Measurements from ENCODE around the gene CEBPZ.
"Not testable (repeated sequence)": the region's sequence is repeated elsewhere in the genome, so short reads cannot be mapped to it uniquely, and the experiment has no call there.

CEBPZ gene

DNA sequence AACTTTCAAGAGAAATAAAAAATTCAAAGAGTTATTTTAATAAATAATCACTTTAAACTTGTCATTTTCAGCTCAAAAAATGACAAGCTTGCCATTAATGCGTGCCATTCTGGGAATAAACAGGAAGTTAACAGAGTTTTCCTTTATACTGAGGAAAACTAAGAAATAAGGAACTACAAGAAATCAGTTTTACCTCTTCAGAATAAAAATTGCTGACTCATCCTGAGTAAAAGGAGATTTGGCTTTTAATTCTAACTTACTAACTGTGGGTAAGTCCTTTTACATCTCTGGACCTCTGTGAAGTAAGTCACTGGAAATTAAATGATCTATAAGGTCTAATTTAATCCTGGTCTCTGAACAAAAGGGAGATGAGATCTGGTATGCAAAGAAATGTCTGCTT, 16.1 kb downstream of the CEBPZ start:
- no peak for DNase-seq (ENCODE audit: low spot score)

DNA sequence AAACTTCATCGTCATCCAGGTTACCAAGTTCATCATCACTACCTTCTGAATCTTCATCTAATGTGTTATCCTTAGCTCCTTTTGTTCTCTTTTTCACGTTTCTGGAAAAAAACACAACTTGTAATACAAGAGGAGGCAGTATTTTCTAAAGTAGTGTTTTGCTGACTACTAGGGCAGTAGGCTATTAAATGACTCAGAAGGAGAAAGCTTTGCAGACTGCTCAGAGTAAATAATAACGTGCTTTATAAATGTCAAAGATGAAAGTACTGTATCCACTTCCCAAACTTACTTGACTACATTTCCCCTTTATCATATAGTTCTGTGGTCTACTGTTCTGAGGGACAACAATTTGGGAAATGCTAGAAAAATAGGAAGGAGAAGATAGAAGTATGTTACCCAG, 19.5 kb downstream of the CEBPZ start:
- DNase-seq (ENCODE audit: low spot score) = no peak

DNA sequence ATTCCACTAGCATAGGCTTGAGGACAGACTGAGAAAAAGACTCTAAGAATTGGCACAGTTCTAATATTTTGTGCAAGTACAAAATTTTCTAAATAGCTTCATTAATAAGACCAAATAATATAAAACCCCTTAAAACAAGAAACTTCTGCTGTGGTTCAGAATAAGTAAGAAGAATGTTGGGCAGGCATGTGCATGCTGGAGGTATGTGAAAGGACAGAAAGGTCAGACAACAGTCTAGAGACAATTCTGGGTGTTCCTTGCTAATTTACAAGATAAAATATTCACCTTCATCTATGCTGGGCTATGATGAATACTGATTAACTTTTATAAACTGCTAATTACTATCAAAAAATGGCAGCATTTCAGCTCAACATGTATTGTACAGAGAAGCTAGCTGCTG, 20.2 kb downstream of the CEBPZ start:
- no peak for DNase-seq (ENCODE audit: low spot score)

DNA sequence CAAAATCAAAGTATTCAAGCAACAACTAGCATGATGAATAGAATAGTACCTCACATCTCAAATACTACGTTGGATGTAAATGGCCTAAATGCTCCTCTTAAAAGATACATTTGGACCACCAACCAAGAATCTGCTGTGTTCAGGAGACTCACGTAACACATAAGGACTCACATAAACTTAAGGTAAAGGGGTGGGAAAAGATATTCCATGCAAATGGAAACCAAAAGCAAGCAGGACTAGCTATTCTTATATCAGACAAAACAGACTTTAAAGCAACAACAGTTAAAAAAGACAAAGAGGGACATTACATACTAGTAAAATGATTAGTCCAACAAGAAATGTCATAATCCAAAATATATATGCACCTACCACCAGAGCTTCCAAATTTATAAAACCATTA, 24.6 kb downstream of the CEBPZ start:
- not testable (repeated sequence) for DNase-seq (ENCODE audit: low spot score)

DNA sequence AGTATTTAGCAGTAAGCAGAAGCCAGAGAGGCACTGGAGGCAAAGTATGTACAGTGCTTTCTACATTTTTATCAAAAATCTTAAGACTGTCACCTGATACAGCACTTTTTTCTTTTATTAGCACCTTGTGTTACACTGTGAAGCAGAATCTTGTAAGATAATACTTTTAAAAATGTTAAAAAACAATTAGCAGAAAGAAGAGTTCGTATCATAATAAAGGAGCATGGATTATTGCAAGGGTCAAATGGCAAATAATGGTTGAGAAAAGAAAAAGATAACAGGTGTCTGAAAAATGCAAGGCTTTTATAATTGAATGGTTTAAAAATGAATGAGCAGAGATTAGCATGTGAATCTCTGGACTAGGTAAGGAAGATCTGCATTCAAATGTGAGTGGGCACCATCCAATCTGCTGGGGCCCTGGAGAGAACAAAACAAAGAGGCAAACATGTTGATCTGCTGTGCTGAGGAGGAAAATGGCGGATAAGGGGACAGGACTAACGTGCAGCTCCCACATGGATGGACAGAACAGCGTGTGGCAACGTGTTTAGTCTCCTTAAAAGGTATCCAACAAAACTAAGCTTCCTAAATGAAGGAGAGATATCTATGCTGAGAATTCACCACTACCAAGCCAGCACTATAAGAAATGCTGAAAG, 25.6 kb downstream of the CEBPZ start:
- DNase-seq (ENCODE audit: low spot score) = no peak

DNA sequence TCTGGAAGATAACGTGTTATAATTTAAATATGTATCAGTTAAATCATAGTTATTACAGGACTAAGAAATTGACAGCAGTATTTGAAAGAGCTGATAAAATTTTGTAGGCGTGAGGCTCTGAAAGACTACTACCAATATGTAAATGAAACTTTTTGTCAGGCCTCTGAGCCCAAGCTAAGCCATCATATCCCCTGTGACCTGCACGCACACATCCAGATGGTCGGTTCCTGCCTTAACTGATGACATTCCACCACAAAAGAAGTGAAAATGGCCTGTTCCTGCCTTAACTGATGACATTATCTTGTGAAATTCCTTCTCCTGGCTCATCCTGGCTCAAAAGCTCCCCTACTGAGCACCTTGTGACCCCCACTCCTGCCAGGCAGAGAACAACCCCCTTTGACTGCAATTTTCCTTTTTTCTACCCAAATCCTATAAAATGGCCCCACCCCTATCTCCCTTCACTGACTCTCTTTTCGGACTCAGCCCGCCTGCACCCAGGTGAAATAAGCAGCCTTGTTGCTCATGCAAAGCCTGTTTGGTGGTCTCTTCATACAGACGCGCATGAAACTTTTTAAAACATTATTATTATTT, 26.2 kb downstream of the CEBPZ start:
- DNase-seq (ENCODE audit: low spot score) = not testable (repeated sequence)

DNA sequence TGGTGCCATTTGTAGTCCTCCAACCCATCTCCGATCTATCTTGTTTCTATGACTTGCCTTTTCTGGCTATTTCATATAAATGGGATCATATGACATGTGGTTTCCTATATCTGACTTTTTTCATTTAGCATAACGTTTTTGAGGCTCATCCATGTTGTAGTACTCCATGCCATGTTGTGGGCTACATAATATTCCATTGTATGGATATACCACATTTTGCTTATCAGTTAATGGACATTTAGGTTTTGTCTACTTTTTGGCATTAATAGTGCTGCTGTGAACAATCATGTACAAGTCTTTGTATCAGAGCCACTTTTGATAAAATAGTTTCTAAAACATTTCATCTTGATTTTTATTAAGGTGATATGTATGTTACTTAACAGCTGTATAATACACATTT, 27.7 kb downstream of the CEBPZ start:
- DNase-seq (ENCODE audit: low spot score) = no peak

DNA sequence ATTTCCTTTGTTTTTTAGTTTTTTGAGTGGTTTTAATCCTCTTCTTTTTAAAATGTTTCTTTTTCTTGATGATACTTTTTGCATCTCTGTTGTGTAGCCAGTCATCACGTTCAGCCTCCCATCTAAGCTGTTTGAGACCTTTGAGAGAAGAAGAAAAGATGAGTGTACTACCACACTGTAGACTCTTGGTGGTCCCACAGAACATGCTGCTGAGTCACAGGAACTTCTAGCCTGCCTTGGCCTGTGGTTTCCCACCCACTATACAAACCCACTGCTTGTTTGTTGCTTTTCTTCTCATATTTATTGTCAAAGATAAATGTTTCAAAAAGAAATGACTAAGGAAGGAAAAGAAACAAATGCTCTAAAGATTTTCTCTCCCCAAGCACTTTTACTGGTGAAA, 29.6 kb downstream of the CEBPZ start:
- DNase-seq (ENCODE audit: low spot score) = peak; percentile 20

DNA sequence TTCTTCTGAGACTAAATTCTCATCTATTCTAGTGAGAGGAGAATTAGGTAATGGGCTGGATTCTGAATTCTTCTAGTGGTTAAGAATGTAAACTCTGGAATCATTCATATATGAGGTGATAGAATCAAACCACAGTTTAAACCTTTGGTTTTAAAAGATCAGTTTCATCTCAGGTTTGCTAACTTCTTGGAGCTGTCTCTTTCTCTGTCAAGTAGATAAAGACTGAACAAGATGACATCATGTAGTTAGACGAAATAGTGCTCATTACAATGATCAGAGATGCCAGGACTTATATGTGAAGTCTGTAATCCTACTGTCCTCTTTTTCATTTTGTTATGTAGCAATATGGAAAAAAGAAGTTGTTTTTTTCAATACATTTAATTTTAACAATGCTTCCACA, 30.2 kb downstream of the CEBPZ start:
- DNase-seq (ENCODE audit: low spot score) = no peak

DNA sequence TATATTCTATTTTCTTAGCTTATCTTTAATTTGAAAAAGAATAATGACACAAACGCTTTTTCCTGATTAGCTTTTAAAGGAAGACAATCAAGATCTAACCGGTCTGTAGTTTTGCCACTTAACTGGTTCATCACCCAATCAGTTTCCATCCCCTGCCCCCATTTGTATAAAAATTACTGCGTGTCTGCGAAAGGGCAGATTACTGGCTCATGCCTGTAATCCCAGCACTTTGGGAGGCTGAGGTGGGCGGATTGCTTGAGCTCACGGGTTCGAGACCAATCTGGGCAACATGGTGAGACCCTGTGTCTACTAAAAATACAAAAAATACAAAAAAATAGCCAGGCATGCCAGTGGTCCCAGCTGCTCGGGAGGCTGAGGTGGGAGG, 32.7 kb downstream of the CEBPZ start:
- DNase-seq (ENCODE audit: low spot score) = no peak

DNA sequence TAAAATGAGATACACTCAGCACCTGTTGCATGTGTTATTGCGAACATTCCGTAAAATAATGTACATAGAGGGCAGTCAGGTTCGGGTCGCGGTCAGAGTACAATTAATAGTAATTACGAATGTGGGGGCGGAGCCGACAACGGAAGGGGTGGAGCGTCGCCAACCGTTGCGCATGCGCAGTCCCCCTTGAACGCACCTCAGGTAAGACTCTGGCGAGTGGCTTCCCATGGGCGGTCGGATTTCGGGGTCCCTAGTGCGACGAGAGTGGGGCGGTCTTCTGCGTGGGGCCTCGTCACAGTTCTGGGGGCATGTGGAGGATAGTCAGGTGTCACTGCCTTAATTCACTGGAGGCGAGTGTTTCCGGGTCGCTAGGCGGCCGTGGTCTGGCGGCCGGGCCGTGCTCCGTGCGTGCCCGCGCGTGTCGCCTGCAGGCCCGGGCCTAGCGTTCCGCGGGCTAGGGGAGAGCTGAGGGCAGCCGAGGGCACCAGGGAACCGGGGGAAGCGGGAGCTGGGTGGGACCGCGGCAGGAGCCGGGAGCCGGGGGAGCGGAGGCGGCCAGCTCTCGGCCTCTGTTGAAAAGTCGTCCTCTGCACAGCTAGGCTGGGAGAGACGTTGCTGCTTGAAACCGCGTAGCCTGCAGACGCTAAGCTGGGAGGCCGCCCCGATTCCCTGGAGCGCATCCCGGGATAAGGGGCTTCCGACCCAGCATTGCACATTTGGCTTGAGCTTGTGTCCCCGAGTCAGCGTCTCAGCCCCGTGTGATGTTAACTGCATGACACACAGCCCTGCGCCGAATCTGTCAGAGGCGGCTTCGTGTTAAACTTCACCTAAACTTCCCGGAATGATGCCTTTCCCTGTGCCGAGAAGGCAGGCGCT, 34.8 kb downstream of the CEBPZ start, which contains the start of gene CEBPZOS:
TSS of gene CEBPZOS (plus strand) at position 177 of the 876 bp plus-strand sequence. CDS start 3,209 bp downstream, outside the sequence.
- peak; percentile 92 for DNase-seq (ENCODE audit: low spot score)

DNA sequence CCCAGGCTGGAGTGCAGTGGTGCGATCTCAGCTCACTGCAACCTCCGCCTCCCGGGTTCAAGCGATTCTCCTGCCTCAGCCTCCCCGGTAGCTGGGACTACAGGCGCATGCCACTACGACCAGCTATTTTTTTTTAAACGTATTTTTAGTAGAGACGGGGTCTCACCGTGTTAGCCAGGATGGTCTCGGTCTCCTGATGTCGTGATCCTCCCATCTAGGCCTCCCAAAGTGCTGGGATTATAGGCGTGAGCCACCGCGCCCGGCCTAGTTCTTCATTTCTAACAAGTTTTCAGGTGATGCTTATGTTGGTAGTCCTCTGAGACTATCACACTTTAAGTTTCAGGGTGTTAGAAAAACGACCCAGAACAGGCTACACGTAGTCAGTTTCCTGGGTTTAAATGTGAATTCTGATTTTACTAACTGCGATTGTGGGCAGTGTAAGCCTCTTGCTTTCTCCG, 35.5 kb downstream of the CEBPZ start:
- DNase-seq (ENCODE audit: low spot score) = not testable (repeated sequence)

DNA sequence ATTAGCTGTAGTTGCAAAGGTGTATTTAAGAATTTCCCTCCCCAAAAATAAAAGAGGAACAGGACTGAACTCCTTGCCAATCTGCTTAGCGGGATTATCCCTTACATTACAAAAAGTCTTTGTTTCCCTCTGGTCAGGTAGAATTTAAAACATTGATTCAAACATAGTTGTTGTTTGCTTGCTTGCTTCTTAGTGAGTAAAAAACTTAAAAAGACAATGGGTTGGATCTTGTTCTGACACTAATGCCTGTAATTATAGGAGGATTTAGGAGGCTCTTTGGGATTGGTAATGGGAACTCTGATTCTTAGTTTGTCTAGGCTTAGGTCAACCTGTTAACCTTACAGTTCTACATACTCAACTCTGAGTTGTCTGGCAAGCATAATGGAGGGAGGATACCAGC, 38.8 kb downstream of the CEBPZ start:
- DNase-seq (ENCODE audit: low spot score) = no peak

DNA sequence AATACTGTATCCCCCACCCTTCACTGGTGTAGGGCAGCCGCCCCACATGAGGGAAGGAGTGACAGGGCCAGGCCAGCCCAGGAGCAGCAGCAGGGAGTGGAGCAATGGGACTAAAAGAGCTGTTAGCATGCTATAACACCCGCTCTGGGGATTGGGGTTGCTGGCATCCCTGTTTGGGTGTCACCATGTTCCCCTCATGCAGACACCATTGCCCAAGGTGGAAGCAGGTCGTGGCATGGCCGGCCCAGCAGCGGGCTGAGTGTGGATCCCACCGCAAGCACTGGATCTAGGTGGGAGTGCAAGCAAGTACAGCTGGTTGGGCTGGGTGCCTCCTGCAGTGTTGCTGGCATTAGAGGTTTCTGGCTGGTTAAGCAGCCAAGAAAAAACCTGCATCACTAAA, 39.6 kb downstream of the CEBPZ start:
- no peak for DNase-seq (ENCODE audit: low spot score)

DNA sequence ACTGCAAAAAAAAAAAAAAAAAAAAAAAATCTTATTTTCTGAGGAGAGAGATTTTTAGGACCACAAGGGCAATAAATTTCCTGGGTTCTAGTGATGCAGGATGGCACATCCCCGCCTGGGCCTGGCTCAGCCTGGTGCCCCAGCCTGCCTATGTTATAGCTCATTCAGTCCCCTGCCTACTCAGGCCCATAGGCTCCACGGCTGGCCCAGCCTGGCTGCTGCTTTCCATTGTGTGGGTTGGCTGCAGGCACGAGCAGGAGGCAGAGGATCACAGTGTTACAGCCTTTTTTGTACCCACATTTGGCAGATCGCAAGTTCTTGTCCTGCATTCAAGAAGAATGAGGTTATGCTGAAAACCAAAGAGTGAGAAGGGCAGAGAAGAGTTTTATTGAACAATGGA, 40.1 kb downstream of the CEBPZ start:
- DNase-seq (ENCODE audit: low spot score) = no peak

DNA sequence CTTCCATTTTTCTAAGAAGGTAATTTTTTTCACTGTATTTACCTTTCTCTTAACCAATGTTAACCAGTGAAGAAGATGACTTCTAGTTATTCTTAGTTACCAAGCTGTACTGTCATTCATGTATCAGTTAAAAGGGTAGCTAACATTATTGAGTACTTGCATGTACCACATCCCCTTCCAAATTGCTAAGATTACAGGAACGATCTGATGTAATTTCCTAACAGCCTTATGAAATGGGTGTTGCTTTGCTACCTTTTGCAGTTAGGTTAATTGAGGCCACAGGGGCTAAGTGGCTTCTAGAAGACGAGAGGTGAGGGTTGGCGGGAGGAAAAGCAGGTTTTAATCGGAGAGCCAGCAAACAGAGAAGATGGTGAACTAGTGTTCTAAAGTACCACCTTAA, 41.1 kb downstream of the CEBPZ start:
- DNase-seq (ENCODE audit: low spot score) = no peak

DNA sequence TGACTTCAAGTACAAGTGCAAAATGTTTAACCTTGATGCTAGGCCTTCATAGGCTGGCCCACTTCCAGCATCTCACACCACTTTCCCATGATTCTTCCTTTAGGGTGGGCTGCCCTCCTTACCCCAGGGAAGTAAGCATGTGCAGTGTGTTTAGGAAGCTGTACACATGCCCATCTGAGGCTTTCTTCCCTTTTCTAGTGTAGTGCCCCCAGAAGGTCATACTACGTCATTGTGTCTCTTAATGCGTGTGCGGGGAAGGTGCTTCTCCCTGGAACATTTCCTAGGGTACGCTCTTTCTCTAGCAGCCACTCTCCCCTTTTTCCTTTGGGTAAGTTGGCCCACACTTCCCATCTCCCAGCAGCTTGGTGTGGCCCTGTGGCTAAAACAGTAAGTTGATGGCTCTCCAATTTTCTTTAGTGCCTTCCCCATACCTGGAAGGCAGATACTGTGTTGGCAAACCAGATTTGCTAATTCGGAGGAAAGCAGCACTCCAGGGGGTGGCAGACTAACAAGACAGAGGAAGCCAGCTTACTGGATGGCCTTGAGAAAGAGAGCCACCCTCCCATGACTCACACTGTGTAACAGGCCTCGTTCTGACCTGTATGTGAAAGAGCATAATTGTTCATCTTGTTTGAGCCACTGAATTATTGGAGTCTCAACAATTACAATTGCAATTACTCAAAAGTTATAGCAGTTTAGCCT, 41.8 kb downstream of the CEBPZ start:
- DNase-seq (ENCODE audit: low spot score) = peak; percentile 92

DNA sequence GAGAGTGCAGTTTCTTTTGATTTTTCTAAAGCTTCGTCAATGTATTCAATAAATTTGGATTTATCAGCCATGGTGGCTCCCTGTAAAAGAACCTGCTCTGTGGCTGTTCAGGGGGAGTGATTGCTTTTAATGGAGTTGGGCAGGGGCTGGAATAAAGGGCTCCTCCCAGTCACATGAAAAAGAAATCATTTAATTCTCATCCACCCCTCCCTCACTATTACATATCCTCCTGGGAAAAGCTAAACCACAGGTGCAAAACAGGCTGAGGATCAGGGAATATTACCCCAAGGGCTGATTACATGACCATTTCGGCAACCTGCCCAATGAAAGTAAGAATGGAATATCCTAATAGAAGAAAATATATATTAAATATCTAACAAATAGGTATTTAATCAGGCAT, 42.8 kb downstream of the CEBPZ start, which contains the start of gene SULT6B1:
TSS of gene SULT6B1 (minus strand) at position 101 of the 400 bp plus-strand sequence. CDS start at position 71, 30 bp downstream.
- DNase-seq (ENCODE audit: low spot score) = no peak

DNA sequence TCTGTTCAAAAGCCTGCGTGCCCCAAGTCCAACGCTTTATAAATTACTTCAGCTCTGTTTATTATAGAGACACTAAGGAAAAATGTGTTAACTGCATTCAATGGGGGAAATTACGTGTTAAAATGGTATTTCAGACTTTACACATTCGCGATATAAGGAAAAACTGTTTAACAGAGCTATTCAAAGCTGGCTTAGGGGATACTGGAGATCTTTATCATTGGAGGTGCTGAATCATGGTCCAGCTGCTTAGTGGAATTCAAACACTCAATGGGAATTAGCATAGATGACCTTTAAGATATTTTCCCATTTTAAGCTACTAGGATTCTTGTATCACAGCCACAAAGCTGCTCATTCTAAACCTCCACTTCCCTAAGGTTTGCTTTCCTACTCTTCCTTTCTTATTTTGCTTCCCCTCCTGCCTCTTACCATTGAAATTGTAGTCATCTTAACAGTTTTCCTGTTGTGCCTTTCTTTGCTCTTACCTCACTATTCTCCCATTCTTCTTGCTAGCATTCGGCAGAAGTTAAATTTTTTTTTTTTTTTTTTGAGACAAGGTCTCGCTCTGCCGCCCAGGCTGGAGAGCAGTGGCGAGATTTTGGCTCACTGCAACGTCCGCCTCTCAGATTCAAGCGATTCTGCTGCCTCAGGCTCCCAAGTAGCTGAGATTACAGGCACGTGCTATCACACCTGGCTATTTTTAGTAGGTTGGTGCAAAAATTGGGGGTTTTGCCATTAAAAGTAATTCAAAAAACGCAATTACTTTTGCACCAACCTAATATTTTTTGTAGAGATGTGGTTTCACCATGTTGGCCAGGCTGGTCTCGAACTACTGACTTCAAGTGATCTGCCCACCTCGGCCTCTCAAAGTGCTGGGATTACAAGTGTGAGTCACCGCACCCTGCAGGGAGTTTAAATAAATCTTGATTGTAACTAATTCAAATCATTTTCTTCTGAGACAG, 49.4 kb downstream of the CEBPZ start:
- DNase-seq (ENCODE audit: low spot score) = no peak

DNA sequence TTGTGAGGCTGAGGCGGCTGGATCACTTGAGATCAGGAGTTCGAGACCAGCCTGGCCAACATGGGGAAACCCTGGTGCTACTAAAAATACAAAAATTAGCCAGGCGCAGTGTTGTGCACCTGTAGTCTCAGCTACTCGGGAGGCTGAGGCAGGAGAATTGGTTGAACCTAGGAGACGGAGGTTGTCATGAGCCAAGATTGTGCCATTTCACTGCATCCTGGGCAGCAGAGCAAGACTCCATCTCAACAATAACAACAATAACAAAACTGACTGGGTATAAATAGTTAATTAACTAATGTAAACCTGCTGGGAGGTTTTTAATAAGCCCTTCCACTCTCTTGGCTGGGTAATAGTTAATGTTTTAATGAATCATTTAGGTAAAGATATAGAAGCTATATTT, 50.8 kb downstream of the CEBPZ start:
- DNase-seq (ENCODE audit: low spot score) = no peak

DNA sequence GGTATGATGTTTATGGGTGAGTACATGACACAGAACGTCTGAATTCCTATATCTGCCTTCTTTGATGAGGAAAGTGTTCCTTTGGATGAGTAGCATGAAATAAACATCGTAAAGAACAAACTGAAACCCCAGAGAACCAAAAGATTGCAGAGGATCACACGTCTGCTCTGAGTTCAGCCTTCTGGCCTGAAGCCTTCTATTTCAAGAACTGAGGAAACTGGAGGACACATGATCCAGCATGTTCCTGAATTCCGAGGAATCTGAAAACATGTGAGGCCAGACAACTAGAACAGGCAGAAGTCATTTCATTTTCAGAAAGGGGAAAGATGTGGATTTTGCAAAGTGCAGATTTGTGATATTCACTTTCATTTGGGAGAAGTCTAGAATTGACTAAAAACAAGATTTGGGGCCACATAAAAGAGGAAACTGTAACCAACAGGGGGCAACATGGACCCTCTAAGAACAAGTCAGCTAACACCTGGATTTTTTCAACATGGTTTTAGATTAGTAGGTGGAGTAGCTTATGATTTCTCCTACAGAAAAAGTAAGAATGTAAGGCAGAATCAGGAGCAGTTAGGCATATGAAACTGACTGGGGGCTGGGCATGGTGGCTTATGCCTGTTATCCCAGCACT, 51.3 kb downstream of the CEBPZ start:
- DNase-seq (ENCODE audit: low spot score) = no peak

Measured in COLO829 (cell line).